Brain microvascular endothelial cell (primary cell): Measurements from ENCODE around the gene FRMD3.

Experiments
- DNase-seq: peaks from one replicate; pipeline ENCODE4 v3.0.0-alpha.2; 2020
- H3K27ac ChIP-seq: fragments of 250-450 bp; sonication (Bioruptor Pico); 2 replicates; pipeline ENCODE4 v1.5.1; 2020; ENCODE audit warnings: mild to moderate bottlenecking, moderate library complexity
- H3K27me3 ChIP-seq: fragments of 250-450 bp; sonication (Bioruptor Pico); replicated peaks from 2 replicates; pipeline ENCODE4 v1.5.1; 2020; ENCODE audit warnings: mild to moderate bottlenecking
- H3K36me3 ChIP-seq: fragments of 250-450 bp; sonication (Bioruptor Pico); replicated peaks from 2 replicates; pipeline ENCODE4 v1.5.1; 2020; ENCODE audit warnings: mild to moderate bottlenecking
- H3K4me3 ChIP-seq: 2 replicates; pipeline ENCODE4 v1.5.1; 2011; ENCODE audit warnings: low read depth, mild to moderate bottlenecking, control low read depth, low read length, moderate library complexity
- CTCF ChIP-seq: IDR thresholded peaks from 2 replicates; pipeline ENCODE4 v1.5.1; 2011; ENCODE audit warnings: low read depth, mild to moderate bottlenecking, moderate library complexity, low read length, control low read depth, inconsistent platforms; ENCODE audit errors: missing control alignments
- in situ Hi-C: cut with HindIII; loops from 2 replicates; pipeline ENCODE4 v1.10.0; 2017; ENCODE audit warnings: low sequenced_read_pairs, low pct_ligation_motif_present

Gene FRMD3

GRCh38 chr9:83299571-83299970 is 238.6 kb downstream of the FRMD3 start:
- peak; percentile 53 for DNase-seq
- in situ Hi-C loops: no loop called here
- H3K4me3 ChIP-seq: no peak overlapping the region
- H3K27me3 ChIP-seq: no peaks in the 10 kb centered on the region
- TF ChIP-seq CTCF: no peak
- H3K27ac ChIP-seq: no peak overlapping the region
- H3K36me3 ChIP-seq: no peaks in the 10 kb centered on the region

GRCh38 chr9:83299094-83299493 is 239.1 kb downstream of the FRMD3 start:
- in situ Hi-C loops: no loop called here
- H3K27ac ChIP-seq: no peak overlapping the region
- no peak for TF ChIP-seq CTCF

GRCh38 chr9:83296123-83296522 is 242.1 kb downstream of the FRMD3 start:
- Histone ChIP-seq H3K27ac (no peak overlapping the region), H3K36me3 (no peaks in the 10 kb centered on the region), H3K4me3 (no peak overlapping the region), H3K27me3 (no peaks in the 10 kb centered on the region)
- in situ Hi-C loops: no loop called here
- TF ChIP-seq CTCF: no peak
- peak; percentile 4 for DNase-seq

More at GRCh38 chr9:83299094-83299493, 239.1 kb downstream of the FRMD3 start:
- Histone ChIP-seq H3K36me3 (no peaks in the 10 kb centered on the region), H3K27me3 (no peaks in the 10 kb centered on the region), H3K4me3 (no peak overlapping the region)
- no peak for DNase-seq

GRCh38 chr9:83294816-83295215 is 243.4 kb downstream of the FRMD3 start:
- DNase-seq: no peak
- no peaks in the 10 kb centered on the region for H3K27me3 ChIP-seq
- no peak overlapping the region for H3K4me3 ChIP-seq
- in situ Hi-C loops: no loop called here
- TF ChIP-seq CTCF: no peak
- no peak overlapping the region for H3K27ac ChIP-seq
- no peaks in the 10 kb centered on the region for H3K36me3 ChIP-seq

- no peak for TF ChIP-seq CTCF
- no peak for DNase-seq
- Histone ChIP-seq H3K36me3 (no peaks in the 10 kb centered on the region), H3K4me3 (no peak overlapping the region), H3K27ac (no peak overlapping the region), H3K27me3 (no peaks in the 10 kb centered on the region)
- in situ Hi-C loops: no loop called here
These were observed 247.0 kb downstream of the FRMD3 start for GRCh38 chr9:83291196-83291595.

- H3K27ac ChIP-seq: no peak overlapping the region
- DNase-seq: no peak
- H3K36me3 ChIP-seq: no peaks in the 10 kb centered on the region
- in situ Hi-C loops: no loop called here
- no peak overlapping the region for H3K4me3 ChIP-seq
- H3K27me3 ChIP-seq: no peaks in the 10 kb centered on the region
- TF ChIP-seq CTCF: no peak
These were observed 247.5 kb downstream of the FRMD3 start for GRCh38 chr9:83290692-83291091.
